HepG2 (cell line): ENCODE data around the gene SHC1. TPM values are rescaled to one million over a fixed set of nuclear protein-coding genes. Genes with fewer than 3 reads are reported as not detected.

Experiments
- AGO2 ChIP-seq: fragments of 200-400 bp; formaldehyde crosslinking; optimal IDR thresholded peaks from 2 replicates; pipeline ENCODE3; 2017; ENCODE audit warnings: mild to moderate bottlenecking, low read depth, low read length, moderate library complexity
- CBX5 ChIP-seq: sonication (generic); formaldehyde crosslinking; IDR thresholded peaks from 2 replicates; pipeline ENCODE4 v1.4.0; 2020; ENCODE audit warnings: missing genetic modification reagents, borderline replicate concordance
- CHD4 ChIP-seq: fragments of 200-600 bp; sonication (generic); IDR thresholded peaks from 2 replicates; pipeline ENCODE4 v1.7.0; 2017; ENCODE audit warnings: mild to moderate bottlenecking, low read length, borderline replicate concordance
- FOXJ3 ChIP-seq: sonication (generic); formaldehyde crosslinking; IDR thresholded peaks from 2 replicates; pipeline ENCODE4 v1.4.0; 2020; ENCODE audit warnings: missing genetic modification reagents, mild to moderate bottlenecking, borderline replicate concordance
- GATAD2A ChIP-seq: IDR thresholded peaks from 2 replicates; pipeline ENCODE4 v1.6.1; 2016
- GLI4 ChIP-seq: sonication (generic); formaldehyde crosslinking; IDR thresholded peaks from 2 replicates; pipeline ENCODE4 v1.5.1; 2020; ENCODE audit warnings: missing genetic modification reagents, mild to moderate bottlenecking, moderate library complexity, borderline replicate concordance
- HDAC1 ChIP-seq: sonication (generic); formaldehyde crosslinking; IDR thresholded peaks from 2 replicates; pipeline ENCODE4 v1.5.1; 2020; ENCODE audit warnings: mild to moderate bottlenecking, missing genetic modification reagents
- HNRNPUL1 ChIP-seq: fragments of 200-400 bp; formaldehyde crosslinking; IDR thresholded peaks from 2 replicates; pipeline ENCODE4 v1.6.1; 2017; ENCODE audit warnings: low read depth, mild to moderate bottlenecking, low read length, moderate library complexity
- PAX8 ChIP-seq: sonication (generic); formaldehyde crosslinking; IDR thresholded peaks from 2 replicates; pipeline ENCODE4 v1.8.0; 2022; ENCODE audit warnings: mild to moderate bottlenecking, missing genetic modification reagents, borderline replicate concordance
- RNF2 ChIP-seq: fragments of 450-650 bp; conservative IDR thresholded peaks from 2 replicates; pipeline ENCODE4 v1.6.1; 2016; ENCODE audit warnings: low read depth
- ZFY ChIP-seq: sonication (generic); formaldehyde crosslinking; IDR thresholded peaks from 2 replicates; pipeline ENCODE4 v1.4.0; 2020; ENCODE audit warnings: missing genetic modification reagents
- ZNF570 ChIP-seq: sonication (generic); formaldehyde crosslinking; IDR thresholded peaks from 2 replicates; pipeline ENCODE4 v1.4.0; 2020; ENCODE audit warnings: mild to moderate bottlenecking, missing genetic modification reagents, borderline replicate concordance
- polyA plus RNA-seq, 8 experiments: library from polyadenylated mRNA; depleted of rRNA in 3 of 8; stranded (reverse) in 7 of 8; unstranded in 1 of 8; fragments of >200 nt; fragmentation: Illumina TruSeq in 4 of 8; extraction: Trizol in 4 of 8; gene quantifications; 2 replicates each; pipeline versions ENCODE4 v1.2.1 to v1.2.3, GENCODE V29; 2011 to 2016; ENCODE audit warnings: low read depth in 4 of 8, missing spikeins in 1 of 8, mixed read lengths in 1 of 8; ENCODE audit not compliant: insufficient read depth in 1 of 8
- total RNA-seq, 5 experiments: library from RNA; depleted of rRNA; stranded (reverse); fragments of >200 nt; fragmentation: Illumina TruSeq; extraction: Trizol; gene quantifications; 2 replicates each; pipeline ENCODE4 v1.2.3, GENCODE V29; 2016; ENCODE audit warnings: low read depth in 1 of 5
- TF ChIP-seq, protein P1 (sequence below): sonication (generic); formaldehyde crosslinking; IDR thresholded peaks from 2 replicates; pipeline ENCODE4 v1.4.0; 2020; ENCODE audit warnings: missing genetic modification reagents, borderline replicate concordance
- TF ChIP-seq, protein P2 (sequence below): sonication (generic); formaldehyde crosslinking; IDR thresholded peaks from 2 replicates; pipeline ENCODE4 v1.4.0; 2020; ENCODE audit warnings: missing genetic modification reagents
- TF ChIP-seq, protein P3 (sequence below): sonication (generic); formaldehyde crosslinking; IDR thresholded peaks from 2 replicates; pipeline ENCODE4 v1.8.1; 2022; ENCODE audit warnings: mild to moderate bottlenecking, missing genetic modification reagents
- TF ChIP-seq, protein P4 (sequence below): sonication (generic); formaldehyde crosslinking; IDR thresholded peaks from 2 replicates; pipeline ENCODE4 v1.4.0; 2020; ENCODE audit warnings: missing genetic modification reagents
- TF ChIP-seq, protein P5 (sequence below): sonication (generic); formaldehyde crosslinking; IDR thresholded peaks from 2 replicates; pipeline ENCODE4 v1.5.0; 2020; ENCODE audit warnings: missing genetic modification reagents, mild to moderate bottlenecking, borderline replicate concordance

SHC1 gene
- total and polyA plus RNA-seq, 2 of the 13 experiments (the other 11 are each of a cell fraction or from before 2014, with no cell fraction given): 52.0 to 137 TPM

DNA sequence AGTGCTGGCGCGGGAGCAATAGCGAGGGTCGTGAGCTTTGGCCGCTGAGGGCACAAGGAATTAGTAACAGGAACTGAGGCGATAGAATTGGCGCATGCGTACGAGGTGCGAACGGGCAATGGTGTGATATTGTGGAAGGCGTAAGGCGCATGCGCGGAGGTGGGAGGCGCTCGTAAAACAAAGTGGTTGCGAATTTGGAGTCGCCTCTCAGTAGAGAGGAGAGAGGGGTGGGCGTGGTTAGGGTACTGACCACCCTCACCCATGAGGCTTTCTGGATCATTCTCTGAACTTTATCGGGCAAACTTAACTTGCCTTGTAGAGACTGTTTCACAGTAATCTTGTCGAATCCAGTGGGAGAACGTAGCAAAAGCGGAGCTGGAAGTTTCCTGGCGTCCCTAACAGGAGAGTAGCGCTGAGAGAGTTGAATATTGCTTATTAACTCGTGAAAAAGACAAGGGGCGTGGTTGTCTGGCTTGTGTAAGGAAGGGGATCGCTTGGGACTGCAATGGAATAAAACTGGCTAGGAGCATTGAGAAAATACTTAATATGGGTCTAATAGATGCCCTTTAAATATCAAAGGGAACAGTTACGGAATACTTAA lies 4.4 kb upstream of the SHC1 start (continued):
- TF ChIP-seq, protein P1, sequence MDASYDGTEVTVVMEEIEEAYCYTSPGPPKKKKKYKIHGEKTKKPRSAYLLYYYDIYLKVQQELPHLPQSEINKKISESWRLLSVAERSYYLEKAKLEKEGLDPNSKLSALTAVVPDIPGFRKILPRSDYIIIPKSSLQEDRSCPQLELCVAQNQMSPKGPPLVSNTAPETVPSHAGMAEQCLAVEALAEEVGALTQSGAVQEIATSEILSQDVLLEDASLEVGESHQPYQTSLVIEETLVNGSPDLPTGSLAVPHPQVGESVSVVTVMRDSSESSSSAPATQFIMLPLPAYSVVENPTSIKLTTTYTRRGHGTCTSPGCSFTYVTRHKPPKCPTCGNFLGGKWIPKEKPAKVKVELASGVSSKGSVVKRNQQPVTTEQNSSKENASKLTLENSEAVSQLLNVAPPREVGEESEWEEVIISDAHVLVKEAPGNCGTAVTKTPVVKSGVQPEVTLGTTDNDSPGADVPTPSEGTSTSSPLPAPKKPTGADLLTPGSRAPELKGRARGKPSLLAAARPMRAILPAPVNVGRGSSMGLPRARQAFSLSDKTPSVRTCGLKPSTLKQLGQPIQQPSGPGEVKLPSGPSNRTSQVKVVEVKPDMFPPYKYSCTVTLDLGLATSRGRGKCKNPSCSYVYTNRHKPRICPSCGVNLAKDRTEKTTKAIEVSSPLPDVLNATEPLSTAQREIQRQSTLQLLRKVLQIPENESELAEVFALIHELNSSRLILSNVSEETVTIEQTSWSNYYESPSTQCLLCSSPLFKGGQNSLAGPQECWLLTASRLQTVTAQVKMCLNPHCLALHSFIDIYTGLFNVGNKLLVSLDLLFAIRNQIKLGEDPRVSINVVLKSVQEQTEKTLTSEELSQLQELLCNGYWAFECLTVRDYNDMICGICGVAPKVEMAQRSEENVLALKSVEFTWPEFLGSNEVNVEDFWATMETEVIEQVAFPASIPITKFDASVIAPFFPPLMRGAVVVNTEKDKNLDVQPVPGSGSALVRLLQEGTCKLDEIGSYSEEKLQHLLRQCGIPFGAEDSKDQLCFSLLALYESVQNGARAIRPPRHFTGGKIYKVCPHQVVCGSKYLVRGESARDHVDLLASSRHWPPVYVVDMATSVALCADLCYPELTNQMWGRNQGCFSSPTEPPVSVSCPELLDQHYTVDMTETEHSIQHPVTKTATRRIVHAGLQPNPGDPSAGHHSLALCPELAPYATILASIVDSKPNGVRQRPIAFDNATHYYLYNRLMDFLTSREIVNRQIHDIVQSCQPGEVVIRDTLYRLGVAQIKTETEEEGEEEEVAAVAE: no peak; the same call in 1 of the 2 replicates
- TF ChIP-seq AGO2 (peak; percentile 19), GLI4 (CRISPR knock-in tag) (no peak), FOXJ3 (CRISPR knock-in tag) (peak; percentile 45; the same call in 1 of the 2 replicates), CHD4 (peak; percentile 44; the same call in 1 of the 2 replicates), ZFY (CRISPR knock-in tag) (no peak), GATAD2A (CRISPR knock-in tag) (no peak; the same call in 1 of the 2 replicates), RNF2 (no peak; the same call in 1 of the 2 replicates), ZNF570 (CRISPR knock-in tag) (no peak), HDAC1 (CRISPR knock-in tag) (no peak; the same call in 1 of the 2 replicates), HNRNPUL1 (no peak), PAX8 (CRISPR knock-in tag) (no peak), CBX5 (CRISPR knock-in tag) (no peak)
- TF ChIP-seq, protein P2, sequence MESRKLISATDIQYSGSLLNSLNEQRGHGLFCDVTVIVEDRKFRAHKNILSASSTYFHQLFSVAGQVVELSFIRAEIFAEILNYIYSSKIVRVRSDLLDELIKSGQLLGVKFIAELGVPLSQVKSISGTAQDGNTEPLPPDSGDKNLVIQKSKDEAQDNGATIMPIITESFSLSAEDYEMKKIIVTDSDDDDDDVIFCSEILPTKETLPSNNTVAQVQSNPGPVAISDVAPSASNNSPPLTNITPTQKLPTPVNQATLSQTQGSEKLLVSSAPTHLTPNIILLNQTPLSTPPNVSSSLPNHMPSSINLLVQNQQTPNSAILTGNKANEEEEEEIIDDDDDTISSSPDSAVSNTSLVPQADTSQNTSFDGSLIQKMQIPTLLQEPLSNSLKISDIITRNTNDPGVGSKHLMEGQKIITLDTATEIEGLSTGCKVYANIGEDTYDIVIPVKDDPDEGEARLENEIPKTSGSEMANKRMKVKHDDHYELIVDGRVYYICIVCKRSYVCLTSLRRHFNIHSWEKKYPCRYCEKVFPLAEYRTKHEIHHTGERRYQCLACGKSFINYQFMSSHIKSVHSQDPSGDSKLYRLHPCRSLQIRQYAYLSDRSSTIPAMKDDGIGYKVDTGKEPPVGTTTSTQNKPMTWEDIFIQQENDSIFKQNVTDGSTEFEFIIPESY (CRISPR knock-in tag): peak; percentile 3; the same call in 1 of the 2 replicates
- TF ChIP-seq, protein P3, sequence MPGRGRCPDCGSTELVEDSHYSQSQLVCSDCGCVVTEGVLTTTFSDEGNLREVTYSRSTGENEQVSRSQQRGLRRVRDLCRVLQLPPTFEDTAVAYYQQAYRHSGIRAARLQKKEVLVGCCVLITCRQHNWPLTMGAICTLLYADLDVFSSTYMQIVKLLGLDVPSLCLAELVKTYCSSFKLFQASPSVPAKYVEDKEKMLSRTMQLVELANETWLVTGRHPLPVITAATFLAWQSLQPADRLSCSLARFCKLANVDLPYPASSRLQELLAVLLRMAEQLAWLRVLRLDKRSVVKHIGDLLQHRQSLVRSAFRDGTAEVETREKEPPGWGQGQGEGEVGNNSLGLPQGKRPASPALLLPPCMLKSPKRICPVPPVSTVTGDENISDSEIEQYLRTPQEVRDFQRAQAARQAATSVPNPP (CRISPR knock-in tag): no peak; the same call in 1 of the 2 replicates
- TF ChIP-seq, protein P4, sequence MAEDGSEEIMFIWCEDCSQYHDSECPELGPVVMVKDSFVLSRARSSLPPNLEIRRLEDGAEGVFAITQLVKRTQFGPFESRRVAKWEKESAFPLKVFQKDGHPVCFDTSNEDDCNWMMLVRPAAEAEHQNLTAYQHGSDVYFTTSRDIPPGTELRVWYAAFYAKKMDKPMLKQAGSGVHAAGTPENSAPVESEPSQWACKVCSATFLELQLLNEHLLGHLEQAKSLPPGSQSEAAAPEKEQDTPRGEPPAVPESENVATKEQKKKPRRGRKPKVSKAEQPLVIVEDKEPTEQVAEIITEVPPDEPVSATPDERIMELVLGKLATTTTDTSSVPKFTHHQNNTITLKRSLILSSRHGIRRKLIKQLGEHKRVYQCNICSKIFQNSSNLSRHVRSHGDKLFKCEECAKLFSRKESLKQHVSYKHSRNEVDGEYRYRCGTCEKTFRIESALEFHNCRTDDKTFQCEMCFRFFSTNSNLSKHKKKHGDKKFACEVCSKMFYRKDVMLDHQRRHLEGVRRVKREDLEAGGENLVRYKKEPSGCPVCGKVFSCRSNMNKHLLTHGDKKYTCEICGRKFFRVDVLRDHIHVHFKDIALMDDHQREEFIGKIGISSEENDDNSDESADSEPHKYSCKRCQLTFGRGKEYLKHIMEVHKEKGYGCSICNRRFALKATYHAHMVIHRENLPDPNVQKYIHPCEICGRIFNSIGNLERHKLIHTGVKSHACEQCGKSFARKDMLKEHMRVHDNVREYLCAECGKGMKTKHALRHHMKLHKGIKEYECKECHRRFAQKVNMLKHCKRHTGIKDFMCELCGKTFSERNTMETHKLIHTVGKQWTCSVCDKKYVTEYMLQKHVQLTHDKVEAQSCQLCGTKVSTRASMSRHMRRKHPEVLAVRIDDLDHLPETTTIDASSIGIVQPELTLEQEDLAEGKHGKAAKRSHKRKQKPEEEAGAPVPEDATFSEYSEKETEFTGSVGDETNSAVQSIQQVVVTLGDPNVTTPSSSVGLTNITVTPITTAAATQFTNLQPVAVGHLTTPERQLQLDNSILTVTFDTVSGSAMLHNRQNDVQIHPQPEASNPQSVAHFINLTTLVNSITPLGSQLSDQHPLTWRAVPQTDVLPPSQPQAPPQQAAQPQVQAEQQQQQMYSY (CRISPR knock-in tag): no peak
- TF ChIP-seq, protein P5, sequence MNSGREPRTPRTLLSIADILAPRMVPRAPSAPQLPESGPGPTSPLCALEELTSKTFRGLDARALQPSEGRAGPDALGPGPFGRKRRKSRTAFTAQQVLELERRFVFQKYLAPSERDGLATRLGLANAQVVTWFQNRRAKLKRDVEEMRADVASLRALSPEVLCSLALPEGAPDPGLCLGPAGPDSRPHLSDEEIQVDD: no peak
